OCI-LY1 (cell line): Measurements from ENCODE around the gene GPLD1.
A peak's percentile ranks its signal among the peaks of the same experiment; 100 is the strongest.
"Not testable (repeated sequence)": the region's sequence is repeated elsewhere in the genome, so short reads cannot be mapped to it uniquely, and the experiment has no call there.

ENCODE experiments used
- H2AFZ ChIP-seq: fragments of 200-600 bp; sonication (generic), shearing (Covaris generic); 2 replicates; pipeline ENCODE4 v1.6.0; 2014; ENCODE audit warnings: antibody characterized with exemption, mild to moderate bottlenecking, low read length
- H3F3A ChIP-seq: fragments of 200-600 bp; sonication (generic), shearing (Covaris generic); 2 replicates; pipeline ENCODE4 v1.6.0; 2014; ENCODE audit warnings: mild to moderate bottlenecking, antibody characterized with exemption, low read length, moderate library complexity; ENCODE audit not compliant: insufficient read depth
- H3K27ac ChIP-seq: fragments of 200-600 bp; sonication (generic); 2 replicates; pipeline ENCODE4 v1.5.1; 2014; ENCODE audit warnings: low read length, mixed run types, mild to moderate bottlenecking, low read depth; ENCODE audit not compliant: poor library complexity, severe bottlenecking
- H3K27me3 ChIP-seq: fragments of 200-600 bp; sonication (generic); 2 replicates; pipeline ENCODE4 v1.6.0; 2014; ENCODE audit warnings: antibody characterized with exemption, mild to moderate bottlenecking, low read length, moderate library complexity; ENCODE audit not compliant: insufficient read depth
- H3K36me3 ChIP-seq: fragments of 200-600 bp; sonication (generic); 2 replicates; pipeline ENCODE4 v1.6.1; 2014; ENCODE audit warnings: mild to moderate bottlenecking, antibody characterized with exemption, low read length, moderate library complexity, mixed read lengths; ENCODE audit not compliant: insufficient read depth
- H3K4me1 ChIP-seq: fragments of 200-600 bp; sonication (generic); 2 replicates; pipeline ENCODE4 v1.5.1; 2014; ENCODE audit warnings: mild to moderate bottlenecking, low read length, moderate library complexity; ENCODE audit not compliant: insufficient read depth, severe bottlenecking
- H3K4me2 ChIP-seq: fragments of 200-600 bp; sonication (generic), shearing (Covaris generic); 2 replicates; pipeline ENCODE4 v1.6.1; 2014; ENCODE audit warnings: low read length
- H3K4me3 ChIP-seq: fragments of 200-600 bp; sonication (generic); 2 replicates; pipeline ENCODE4 v1.5.1; 2014; ENCODE audit warnings: low read length, low read depth, mild to moderate bottlenecking, mixed read lengths; ENCODE audit not compliant: poor library complexity, severe bottlenecking
- H3K79me2 ChIP-seq: fragments of 200-600 bp; shearing (Covaris generic); 2 replicates; pipeline ENCODE4 v1.6.1; 2016; ENCODE audit warnings: mixed run types, low read length, mixed read lengths; ENCODE audit not compliant: insufficient read depth
- H3K9ac ChIP-seq: fragments of 200-600 bp; sonication (generic), shearing (Covaris generic); 2 replicates; pipeline ENCODE4 v1.6.1; 2014; ENCODE audit warnings: mild to moderate bottlenecking, low read length, mixed read lengths
- H3K9me2 ChIP-seq: fragments of 200-600 bp; sonication (generic), shearing (Covaris generic); 2 replicates; pipeline ENCODE4 v1.6.1; 2014; ENCODE audit warnings: low read depth, mild to moderate bottlenecking, low read length, mixed read lengths
- H3K9me3 ChIP-seq: fragments of 200-600 bp; shearing (Covaris generic); 2 replicates; pipeline ENCODE4 v1.6.1; 2014; ENCODE audit warnings: low read length, mixed read lengths
- H4K20me1 ChIP-seq: fragments of 200-600 bp; sonication (generic), shearing (Covaris generic); 2 replicates; pipeline ENCODE4 v1.6.0; 2016; ENCODE audit warnings: mild to moderate bottlenecking, low read length; ENCODE audit not compliant: insufficient read depth
- EZH2 ChIP-seq: fragments of 200-600 bp; sonication (generic), shearing (Covaris generic); IDR thresholded peaks from 2 replicates; pipeline ENCODE4 v1.8.0; 2017; ENCODE audit warnings: borderline replicate concordance, mixed run types, mild to moderate bottlenecking, antibody characterized with exemption, low read length, moderate library complexity, mixed read lengths
- TF ChIP-seq, protein P1 (sequence below): fragments of 200-600 bp; sonication (generic), shearing (Covaris generic); IDR thresholded peaks from 2 replicates; pipeline ENCODE4 v1.5.1; 2017; ENCODE audit warnings: mild to moderate bottlenecking, antibody characterized with exemption, low read length, moderate library complexity, mixed read lengths

Gene GPLD1

DNA sequence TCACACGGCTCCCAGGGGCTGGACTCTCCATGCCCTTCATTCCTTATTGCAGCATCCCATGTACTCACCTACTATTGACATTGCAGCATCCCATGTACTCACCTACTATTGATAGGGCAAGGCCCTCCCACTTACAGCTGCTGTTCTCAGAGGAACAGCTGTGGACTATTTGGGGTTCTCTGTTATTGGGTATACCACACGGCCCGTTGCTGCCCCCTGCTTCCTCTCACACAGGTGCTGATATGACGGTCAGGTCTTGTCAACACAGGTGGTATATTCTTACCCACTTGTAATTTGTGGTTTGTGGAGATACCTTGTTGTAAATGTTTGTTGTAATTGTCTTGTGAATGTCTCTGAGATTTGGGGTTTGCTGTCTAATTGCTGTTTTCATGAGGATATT is 24.2 kb upstream of the GPLD1 start:
- Histone ChIP-seq H3K4me3 (no peak overlapping the region), H2AFZ (no peak overlapping the region), H3K4me2 (peak overlapping the region; percentile 3; the same call in 1 of the 2 replicates), H3K27me3 (no peaks in the 10 kb centered on the region), H4K20me1 (no peaks in the 10 kb centered on the region), H3K4me1 (peaks cover 33% of the 10 kb centered on the region), H3K9me3 (no peaks in the 10 kb centered on the region), H3F3A (no peaks in the 10 kb centered on the region), H3K9ac (no peak overlapping the region), H3K79me2 (no peaks in the 10 kb centered on the region), H3K36me3 (peaks cover 31% of the 10 kb centered on the region; the same call in 1 of the 2 replicates), H3K9me2 (no peaks in the 10 kb centered on the region), H3K27ac (peak overlapping the region; percentile 34)
- TF ChIP-seq EZH2: no peak
- TF ChIP-seq, protein P1, sequence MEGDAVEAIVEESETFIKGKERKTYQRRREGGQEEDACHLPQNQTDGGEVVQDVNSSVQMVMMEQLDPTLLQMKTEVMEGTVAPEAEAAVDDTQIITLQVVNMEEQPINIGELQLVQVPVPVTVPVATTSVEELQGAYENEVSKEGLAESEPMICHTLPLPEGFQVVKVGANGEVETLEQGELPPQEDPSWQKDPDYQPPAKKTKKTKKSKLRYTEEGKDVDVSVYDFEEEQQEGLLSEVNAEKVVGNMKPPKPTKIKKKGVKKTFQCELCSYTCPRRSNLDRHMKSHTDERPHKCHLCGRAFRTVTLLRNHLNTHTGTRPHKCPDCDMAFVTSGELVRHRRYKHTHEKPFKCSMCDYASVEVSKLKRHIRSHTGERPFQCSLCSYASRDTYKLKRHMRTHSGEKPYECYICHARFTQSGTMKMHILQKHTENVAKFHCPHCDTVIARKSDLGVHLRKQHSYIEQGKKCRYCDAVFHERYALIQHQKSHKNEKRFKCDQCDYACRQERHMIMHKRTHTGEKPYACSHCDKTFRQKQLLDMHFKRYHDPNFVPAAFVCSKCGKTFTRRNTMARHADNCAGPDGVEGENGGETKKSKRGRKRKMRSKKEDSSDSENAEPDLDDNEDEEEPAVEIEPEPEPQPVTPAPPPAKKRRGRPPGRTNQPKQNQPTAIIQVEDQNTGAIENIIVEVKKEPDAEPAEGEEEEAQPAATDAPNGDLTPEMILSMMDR: peak; percentile 20; the same call in 1 of the 2 replicates

DNA sequence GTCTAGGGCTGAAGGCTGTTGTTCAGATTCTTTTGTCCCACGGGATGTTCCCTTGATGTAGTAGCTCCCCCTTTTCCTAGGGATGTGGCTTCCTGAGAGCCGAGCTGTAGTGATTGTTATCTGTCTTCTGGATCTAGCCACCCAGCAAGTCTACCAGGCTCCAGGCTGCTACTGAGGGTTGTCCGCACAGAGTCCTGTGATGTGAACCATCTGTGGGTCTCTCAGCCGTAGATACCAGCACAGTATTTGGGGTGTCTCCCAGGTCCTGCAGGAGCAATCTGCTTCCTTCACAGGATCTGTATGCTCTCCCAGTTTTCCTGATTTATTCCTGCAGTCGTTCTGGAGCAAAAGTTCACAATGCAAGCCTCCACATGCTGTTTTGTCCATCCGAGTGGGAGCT is 22.6 kb upstream of the GPLD1 start:
- Histone ChIP-seq H3K36me3 (peaks cover 42% of the 10 kb centered on the region), H3K4me1 (peaks cover 17% of the 10 kb centered on the region)
- not testable (repeated sequence) for H3K9me3 ChIP-seq, H3K79me2 ChIP-seq, H3K27me3 ChIP-seq, H3F3A ChIP-seq, H3K9ac ChIP-seq, H4K20me1 ChIP-seq, H3K4me2 ChIP-seq, H3K4me3 ChIP-seq, H2AFZ ChIP-seq, H3K27ac ChIP-seq, H3K9me2 ChIP-seq

DNA sequence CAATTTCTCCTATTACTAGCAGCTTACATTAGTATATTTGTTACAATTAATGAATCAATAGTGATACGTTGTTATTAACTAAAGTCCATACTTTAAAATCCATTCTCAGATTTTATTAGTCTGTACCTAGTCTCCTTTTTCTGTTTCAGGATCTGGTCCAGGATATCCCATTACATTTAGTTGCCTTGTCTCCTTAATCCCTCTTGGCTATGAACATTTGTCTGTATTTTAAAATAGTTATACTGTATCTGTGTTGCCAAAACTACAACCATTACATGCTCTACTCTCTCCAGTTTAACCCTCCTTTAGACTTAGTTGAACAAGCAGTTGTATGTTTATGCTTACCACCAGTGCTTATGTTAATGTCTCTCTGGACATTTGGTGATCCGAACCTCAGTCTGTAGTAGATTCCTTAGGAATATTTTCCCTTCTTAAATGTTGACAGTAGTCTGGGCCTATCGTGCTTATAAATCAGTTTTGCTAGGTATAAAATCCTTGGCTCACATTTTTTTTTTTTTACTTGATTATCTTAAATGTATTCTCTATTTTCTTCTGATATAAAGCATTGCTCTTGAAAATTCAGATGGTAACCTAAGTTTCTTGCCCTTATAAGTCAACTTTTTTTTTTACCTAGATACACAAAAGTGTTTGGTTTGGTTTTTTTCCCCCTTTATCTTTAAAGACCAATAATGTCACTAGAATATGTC is 17.6 kb upstream of the GPLD1 start:
- Histone ChIP-seq H3K9me2 (no peaks in the 10 kb centered on the region), H3K36me3 (peaks cover 50% of the 10 kb centered on the region), H3K4me2 (no peak overlapping the region), H4K20me1 (no peaks in the 10 kb centered on the region), H2AFZ (no peak overlapping the region), H3K79me2 (no peaks in the 10 kb centered on the region), H3F3A (no peaks in the 10 kb centered on the region), H3K4me1 (no peaks in the 10 kb centered on the region), H3K27me3 (no peaks in the 10 kb centered on the region), H3K9me3 (no peaks in the 10 kb centered on the region), H3K9ac (no peak overlapping the region), H3K27ac (no peak overlapping the region), H3K4me3 (no peak overlapping the region)
- no peak for TF ChIP-seq EZH2
- TF ChIP-seq, protein P1: no peak
